GM11168 (cell line): ENCODE results near the gene PPP1R13B.

Experiments used
- in situ Hi-C: fragments of 300-500 bp; cut with MboI; formaldehyde crosslinking; loops from one replicate; pipeline ENCODE4 v1.12.0; 2022; ENCODE audit warnings: low sequenced_read_pairs; ENCODE audit not compliant: unreplicated experiment

PPP1R13B gene

GRCh38 chr14:103735022-103735421 is 112.4 kb downstream of the PPP1R13B start:
- in situ Hi-C loops = no loop called here

GRCh38 chr14:103734081-103734888 is 113.1 kb downstream of the PPP1R13B start:
- in situ Hi-C loops = no loop called here

GRCh38 chr14:103733651-103734050 is 113.7 kb downstream of the PPP1R13B start:
- in situ Hi-C loops = no loop called here

- in situ Hi-C loops = no loop called here
Measured at GRCh38 chr14:103732868-103733620, 114.3 kb downstream of the PPP1R13B start.

GRCh38 chr14:103731916-103732867 is 115.2 kb downstream of the PPP1R13B start:
- in situ Hi-C loops = no loop called here

GRCh38 chr14:103731481-103731880 is 115.9 kb downstream of the PPP1R13B start:
- in situ Hi-C loops = no loop called here

- in situ Hi-C loops = no loop called here
Measured at GRCh38 chr14:103730490-103731035, 116.8 kb downstream of the PPP1R13B start.

GRCh38 chr14:103729496-103730448 is 117.6 kb downstream of the PPP1R13B start:
- in situ Hi-C loops = no loop called here

- in situ Hi-C loops = no loop called here
Measured at GRCh38 chr14:103728721-103729120, 118.7 kb downstream of the PPP1R13B start.

GRCh38 chr14:103728141-103728540 is 119.2 kb downstream of the PPP1R13B start:
- in situ Hi-C loops = no loop called here

GRCh38 chr14:103727313-103727980 is 119.9 kb downstream of the PPP1R13B start:
- in situ Hi-C loops = no loop called here

- in situ Hi-C loops = no loop called here
Measured at GRCh38 chr14:103726474-103726873, 120.9 kb downstream of the PPP1R13B start.

GRCh38 chr14:103725739-103726395 is 121.5 kb downstream of the PPP1R13B start:
- in situ Hi-C loops = no loop called here

GRCh38 chr14:103725001-103725682 is 122.2 kb downstream of the PPP1R13B start:
- in situ Hi-C loops = no loop called here

- in situ Hi-C loops = no loop called here
Measured at GRCh38 chr14:103724116-103724515, 123.3 kb downstream of the PPP1R13B start.

GRCh38 chr14:103723748-103724081 is 123.7 kb downstream of the PPP1R13B start:
- in situ Hi-C loops = no loop called here

GRCh38 chr14:103721334-103722120 is 125.8 kb downstream of the PPP1R13B start:
- in situ Hi-C loops = no loop called here
